Endothelial cell of umbilical vein (primary cell): ENCODE results near the gene MALSU1.

Source experiments
- CTCF ChIP-seq, 2 donors: IDR thresholded peaks; 1 replicate in 1 of 2; 2 replicates in 1 of 2; pipeline ENCODE4 v1.5.1; 2011; ENCODE audit warnings: low read length in 2 of 2, mild to moderate bottlenecking in 2 of 2, moderate library complexity in 2 of 2, control low read depth in 1 of 2, inconsistent platforms in 1 of 2, low read depth in 1 of 2; ENCODE audit not compliant: insufficient read depth in 1 of 2; ENCODE audit errors: extremely low read depth in 1 of 2
- EZH2 ChIP-seq: IDR thresholded peaks from 2 replicates; pipeline ENCODE4 v1.6.1; 2012; ENCODE audit warnings: borderline replicate concordance, low read depth, mild to moderate bottlenecking, moderate library complexity, low read length, inconsistent platforms; ENCODE audit not compliant: severe bottlenecking
- GATA2 ChIP-seq: IDR thresholded peaks from 2 replicates; pipeline ENCODE4 v1.7.0; 2011; ENCODE audit warnings: low read depth, mild to moderate bottlenecking, moderate library complexity, mixed read lengths, low read length; ENCODE audit not compliant: insufficient read length, insufficient read depth
- JUN ChIP-seq: IDR thresholded peaks from 2 replicates; pipeline ENCODE4 v1.6.1; 2011; ENCODE audit warnings: borderline replicate concordance, low read depth; ENCODE audit not compliant: insufficient read length, insufficient read depth
- POLR2A ChIP-seq: IDR thresholded peaks from 2 replicates; pipeline ENCODE4 v1.6.1; 2012; ENCODE audit warnings: low read depth, mild to moderate bottlenecking, control low read depth, low read length
- POLR2AphosphoS5 ChIP-seq: IDR thresholded peaks from 2 replicates; pipeline ENCODE4 v1.6.1; 2012; ENCODE audit warnings: low read depth, mild to moderate bottlenecking, control low read depth, low read length, moderate library complexity; ENCODE audit not compliant: insufficient read depth
- TF ChIP-seq, protein P1 (sequence below): IDR thresholded peaks from 2 replicates; pipeline ENCODE4 v1.6.1; 2011; ENCODE audit not compliant: insufficient read depth, insufficient read length

DNA sequence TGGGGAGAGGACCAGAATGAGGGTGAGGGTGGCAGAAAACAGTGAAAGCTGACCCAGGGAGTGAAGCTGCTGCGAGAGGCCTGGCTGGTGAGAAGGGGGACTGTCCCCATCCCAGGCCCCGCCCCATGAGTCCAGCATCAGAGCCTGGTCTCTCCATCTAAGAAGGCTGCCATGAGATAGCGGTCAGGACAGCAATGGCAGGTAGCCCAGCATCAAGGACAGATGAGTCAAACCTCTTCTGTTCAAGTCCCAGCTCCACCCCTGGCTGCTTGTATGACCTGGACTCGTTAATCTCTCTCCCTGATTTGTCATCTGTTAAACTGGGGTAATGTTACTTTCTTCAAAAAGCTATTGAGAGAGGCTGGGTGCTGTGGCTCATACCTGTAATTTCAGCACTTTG, 30.4 kb upstream of the MALSU1 start:
- TF ChIP-seq CTCF (IDR thresholded peaks at IDR 0.05; ENCODE audit: extremely low read depth in 1 of 2, insufficient read depth in 1 of 2, low read depth in 1 of 2, low read length in 2 of 2) (no peak), JUN (no peak), POLR2A (no peak), POLR2AphosphoS5 (no peak), EZH2 (no peak), GATA2 (no peak)
- TF ChIP-seq, protein P1, sequence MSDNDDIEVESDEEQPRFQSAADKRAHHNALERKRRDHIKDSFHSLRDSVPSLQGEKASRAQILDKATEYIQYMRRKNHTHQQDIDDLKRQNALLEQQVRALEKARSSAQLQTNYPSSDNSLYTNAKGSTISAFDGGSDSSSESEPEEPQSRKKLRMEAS, result no peak
